Left ventricle myocardium superior (tissue), 1 donor: ENCODE data around the gene RHOH. TPM values are rescaled to one million over a fixed set of nuclear protein-coding genes. Genes with fewer than 3 reads are reported as not detected.

Source experiments
- ATAC-seq: fragments of 200-7000 bp; cut with Tn5 transposase; one replicate; pipeline ENCODE4 v1.9.1; 2020; ENCODE audit warnings: mild to moderate bottlenecking, moderate library complexity
- DNase-seq: peaks from one replicate; pipeline ENCODE4 v3.0.0-alpha.2; 2020
- intact Hi-C: fragments of 100-400 bp; cut with micrococcal nuclease; formaldehyde crosslinking; loops from one replicate; pipeline ENCODE4 v1.11.0; 2022
- total RNA-seq: library from RNA; stranded (reverse); fragmentation: NEBNext Ultra II Directional; extraction: Animal tissue kit (Norgen Biotek cat#: 25700); gene quantifications from one replicate; pipeline ENCODE4 v1.2.1, GENCODE V29; 2021
- donor health status: DM: no; HTN: yes; CAD: no; lungs with severe emphysema.

The RHOH gene
- total RNA-seq, 1 donor from 2014 or later: 0.67 TPM

GRCh38 chr4:40225497-40225896 is 28.7 kb downstream of the RHOH start:
- intact Hi-C loops: no loop called here
- ATAC-seq: no peak

GRCh38 chr4:40227284-40227683 is 30.5 kb downstream of the RHOH start:
- intact Hi-C loops: no loop called here
- DNase-seq (no peak), ATAC-seq (no peak)

More at GRCh38 chr4:40225497-40225896, 28.7 kb downstream of the RHOH start:
- no peak for DNase-seq

GRCh38 chr4:40228497-40229365 is 31.9 kb downstream of the RHOH start:
- intact Hi-C loops: no loop called here
- ATAC-seq: no peak
- no peak for DNase-seq

GRCh38 chr4:40231316-40231863 is 34.6 kb downstream of the RHOH start:
- intact Hi-C loops: no loop called here
- ATAC-seq (no peak), DNase-seq (no peak)

GRCh38 chr4:40232610-40233009 is 35.8 kb downstream of the RHOH start:
- ATAC-seq (no peak), DNase-seq (no peak)
- intact Hi-C loops: no loop called here

GRCh38 chr4:40233227-40233626 is 36.4 kb downstream of the RHOH start:
- ATAC-seq: no peak
- no peak for DNase-seq
- intact Hi-C loops: no loop called here

- no peak for ATAC-seq
- intact Hi-C loops: no loop called here
- no peak for DNase-seq
Observed at GRCh38 chr4:40234519-40235039, 37.7 kb downstream of the RHOH start.

GRCh38 chr4:40238008-40238699 is 41.3 kb downstream of the RHOH start:
- ATAC-seq (no peak), DNase-seq (no peak)
- intact Hi-C loops: no loop called here

- ATAC-seq: no peak
- intact Hi-C loops: no loop called here
- DNase-seq: no peak
Observed at GRCh38 chr4:40238700-40239548, 42.1 kb downstream of the RHOH start.

GRCh38 chr4:40240040-40240653 is 43.3 kb downstream of the RHOH start:
- ATAC-seq: no peak
- no peak for DNase-seq
- intact Hi-C loops: no loop called here

- no peak for ATAC-seq
- no peak for DNase-seq
- intact Hi-C loops: no loop called here
Observed at GRCh38 chr4:40241026-40241425, 44.2 kb downstream of the RHOH start.

- DNase-seq: no peak
- intact Hi-C loops: no loop called here
- ATAC-seq: no peak
Observed at GRCh38 chr4:40241941-40242340, 45.1 kb downstream of the RHOH start.

GRCh38 chr4:40243386-40243948 is 46.6 kb downstream of the RHOH start:
- DNase-seq (no peak), ATAC-seq (no peak)
- intact Hi-C loops: no loop called here

- DNase-seq: no peak
- intact Hi-C loops: no loop called here
- no peak for ATAC-seq
Observed at GRCh38 chr4:40244606-40245005, 47.8 kb downstream of the RHOH start.

GRCh38 chr4:40245550-40245949 is 48.7 kb downstream of the RHOH start:
- ATAC-seq (no peak), DNase-seq (no peak)
- intact Hi-C loops: no loop called here

- intact Hi-C loops: no loop called here
- no peak for DNase-seq
- no peak for ATAC-seq
Observed at GRCh38 chr4:40246011-40246900, 49.4 kb downstream of the RHOH start.

- no peak for DNase-seq
- intact Hi-C loops: no loop called here
- no peak for ATAC-seq
Observed at GRCh38 chr4:40246938-40247337, 50.1 kb downstream of the RHOH start.

GRCh38 chr4:40247350-40247749 is 50.5 kb downstream of the RHOH start:
- ATAC-seq (no peak), DNase-seq (no peak)
- intact Hi-C loops: no loop called here
